ENCODE results near the gene CACNA1E. TPM values are rescaled to one million over a fixed set of nuclear protein-coding genes. Genes with fewer than 3 reads are reported as not detected.

The CACNA1E gene
- total RNA-seq, 6 donors from 2014 or later, result 0.17 to 1.4 (median 0.51) TPM

DNA sequence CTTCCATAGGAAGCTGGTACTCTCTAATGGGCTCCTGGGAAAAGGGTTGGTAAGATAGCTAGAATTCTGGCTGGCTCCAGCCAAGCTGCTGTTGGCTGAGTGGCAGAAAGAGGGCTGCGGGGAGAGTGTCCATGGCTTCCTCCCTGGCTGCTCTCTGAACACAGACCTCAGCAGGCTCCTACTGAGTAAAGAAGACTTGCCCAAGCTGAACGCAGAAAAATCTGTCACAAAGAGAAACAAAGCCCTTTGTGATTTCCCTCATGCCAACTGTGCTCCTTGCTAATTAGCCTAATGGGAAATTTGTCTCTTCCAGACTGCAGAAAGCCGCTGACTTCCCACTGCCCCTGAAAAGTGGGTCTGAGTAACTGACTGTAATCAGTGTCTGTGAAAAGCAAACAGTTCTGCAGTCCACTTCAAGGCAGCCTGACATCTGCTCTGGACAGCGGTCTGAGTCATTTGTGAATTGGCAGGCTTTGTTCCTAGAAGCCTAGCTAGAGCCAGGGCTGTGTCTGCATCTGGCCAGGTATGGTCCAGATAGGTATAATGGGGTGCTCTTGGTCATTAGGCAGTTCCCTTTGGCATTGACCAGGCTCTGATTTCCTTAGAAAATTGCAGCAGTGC, 295.4 kb downstream of the CACNA1E start:
- DNase-seq (no peak), ATAC-seq (ENCODE audit: low FRiP score in 2 of 2) (peak in 1 of 2 donors; percentile 15)
- Histone ChIP-seq H3K4me3 (no peak overlapping the region), H3K36me3 (no peaks in the 10 kb centered on the region), H3K27me3 (no peaks in the 10 kb centered on the region), H3K27ac (no peak overlapping the region), H3K9me3 (no peaks in the 10 kb centered on the region), H3K4me1 (no peaks in the 10 kb centered on the region)
- TF ChIP-seq POLR2A (IDR thresholded peaks at IDR 0.05) (no peak), POLR2AphosphoS5 (IDR thresholded peaks at IDR 0.05) (no peak), EP300 (IDR thresholded peaks at IDR 0.05) (no peak)
- TF ChIP-seq, protein P1, sequence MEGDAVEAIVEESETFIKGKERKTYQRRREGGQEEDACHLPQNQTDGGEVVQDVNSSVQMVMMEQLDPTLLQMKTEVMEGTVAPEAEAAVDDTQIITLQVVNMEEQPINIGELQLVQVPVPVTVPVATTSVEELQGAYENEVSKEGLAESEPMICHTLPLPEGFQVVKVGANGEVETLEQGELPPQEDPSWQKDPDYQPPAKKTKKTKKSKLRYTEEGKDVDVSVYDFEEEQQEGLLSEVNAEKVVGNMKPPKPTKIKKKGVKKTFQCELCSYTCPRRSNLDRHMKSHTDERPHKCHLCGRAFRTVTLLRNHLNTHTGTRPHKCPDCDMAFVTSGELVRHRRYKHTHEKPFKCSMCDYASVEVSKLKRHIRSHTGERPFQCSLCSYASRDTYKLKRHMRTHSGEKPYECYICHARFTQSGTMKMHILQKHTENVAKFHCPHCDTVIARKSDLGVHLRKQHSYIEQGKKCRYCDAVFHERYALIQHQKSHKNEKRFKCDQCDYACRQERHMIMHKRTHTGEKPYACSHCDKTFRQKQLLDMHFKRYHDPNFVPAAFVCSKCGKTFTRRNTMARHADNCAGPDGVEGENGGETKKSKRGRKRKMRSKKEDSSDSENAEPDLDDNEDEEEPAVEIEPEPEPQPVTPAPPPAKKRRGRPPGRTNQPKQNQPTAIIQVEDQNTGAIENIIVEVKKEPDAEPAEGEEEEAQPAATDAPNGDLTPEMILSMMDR (IDR thresholded peaks at IDR 0.05), result no peak
- 43 to 53% methylated on average over 4 of the region's 4 CpGs for WGBS, 2 donors

DNA sequence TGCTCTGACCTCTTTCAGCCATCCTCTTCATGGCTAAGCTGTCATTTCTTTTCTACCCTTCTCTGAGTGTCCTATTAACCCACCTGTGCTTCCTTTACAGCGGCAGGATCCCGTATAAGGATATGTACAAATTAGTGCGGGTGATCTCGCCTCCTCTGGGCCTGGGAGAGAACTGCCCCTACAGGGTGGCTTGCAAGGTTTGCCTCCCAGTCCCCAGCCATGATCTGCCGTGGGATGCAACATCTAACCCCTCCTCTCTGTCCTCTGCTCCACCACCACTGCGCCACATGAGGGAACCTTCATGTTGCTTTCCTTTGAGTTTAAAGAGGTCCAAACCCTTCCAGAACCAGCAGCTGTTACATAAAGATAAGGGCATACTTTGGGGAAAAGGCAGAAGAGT, 296.0 kb downstream of the CACNA1E start:
- no peak for ATAC-seq (ENCODE audit: low FRiP score in 2 of 2)
- Histone ChIP-seq H3K9me3 (no peaks in the 10 kb centered on the region), H3K4me1 (no peaks in the 10 kb centered on the region), H3K4me3 (no peak overlapping the region), H3K27me3 (no peaks in the 10 kb centered on the region), H3K27ac (no peak overlapping the region), H3K36me3 (no peaks in the 10 kb centered on the region)
- WGBS, 2 donors, result 81 to 88% methylated on average over 6 of the region's 6 CpGs
- no peak for TF ChIP-seq POLR2AphosphoS5 (IDR thresholded peaks at IDR 0.05)
- TF ChIP-seq POLR2A (IDR thresholded peaks at IDR 0.05), result no peak
- TF ChIP-seq, protein P1 (IDR thresholded peaks at IDR 0.05), result no peak
- TF ChIP-seq EP300 (IDR thresholded peaks at IDR 0.05), result no peak
- no peak for DNase-seq

DNA sequence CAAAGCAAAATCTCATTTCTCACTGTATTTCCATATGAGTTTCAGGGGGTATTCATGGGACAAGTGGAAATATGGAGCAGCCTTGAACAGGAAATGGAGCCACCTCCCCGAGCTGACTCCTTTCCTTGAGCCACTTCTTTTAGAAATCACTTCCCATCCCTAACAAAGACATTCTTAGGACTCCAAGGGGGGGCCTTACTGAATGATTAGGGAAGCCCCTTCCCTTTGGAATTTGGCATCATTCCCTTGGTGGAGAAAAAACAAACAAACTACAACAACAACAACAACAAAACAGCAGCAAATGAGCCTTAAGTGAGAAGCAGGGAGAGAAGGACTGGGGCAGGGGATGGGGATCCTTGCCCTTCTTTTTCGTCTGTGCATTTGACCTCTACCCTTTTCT, 299.9 kb downstream of the CACNA1E start:
- H3K27ac ChIP-seq, result no peak overlapping the region
- H3K4me3 ChIP-seq, result no peak overlapping the region
- no peaks in the 10 kb centered on the region for H3K4me1 ChIP-seq
- H3K27me3 ChIP-seq, result no peaks in the 10 kb centered on the region
- WGBS, 2 donors, result 37 to 55% methylated on average over 2 of the region's 2 CpGs
- TF ChIP-seq, protein P1 (IDR thresholded peaks at IDR 0.05), result no peak
- TF ChIP-seq POLR2AphosphoS5 (IDR thresholded peaks at IDR 0.05) (no peak), EP300 (IDR thresholded peaks at IDR 0.05) (no peak), POLR2A (IDR thresholded peaks at IDR 0.05) (no peak)
- no peaks in the 10 kb centered on the region for H3K36me3 ChIP-seq
- DNase-seq (no peak), ATAC-seq (ENCODE audit: low FRiP score in 2 of 2) (no peak)
- H3K9me3 ChIP-seq, result no peaks in the 10 kb centered on the region

DNA sequence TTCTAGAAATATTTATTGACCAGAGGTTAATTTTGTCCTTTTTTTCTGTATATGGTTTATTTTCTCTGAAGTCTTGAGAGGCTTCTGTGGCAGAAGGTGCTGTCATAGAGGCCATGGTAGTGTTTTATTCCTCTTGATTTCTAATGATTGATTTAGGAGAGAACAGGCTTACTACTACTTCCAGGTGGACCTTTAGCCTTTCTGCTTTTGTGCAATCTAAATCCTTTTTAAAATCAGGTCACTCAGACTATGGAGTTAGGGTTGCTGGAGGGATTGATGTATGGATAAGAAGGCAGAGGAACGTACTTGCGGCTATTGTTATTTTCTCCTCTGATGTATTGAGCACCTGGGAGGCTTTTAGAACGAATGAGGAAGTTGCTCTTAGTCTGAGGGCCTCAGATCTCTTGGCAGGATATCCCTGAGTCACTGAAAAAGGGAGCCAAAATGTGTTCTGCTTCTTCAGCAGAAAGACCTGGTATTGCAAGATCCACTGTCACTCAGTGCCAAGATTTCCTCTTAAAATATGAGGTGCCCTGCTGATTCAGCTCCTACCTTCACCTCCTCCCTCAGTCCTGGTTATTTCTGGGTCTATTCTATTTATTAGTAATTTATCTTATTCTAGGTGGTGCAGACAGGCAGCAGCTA, 300.8 kb downstream of the CACNA1E start:
- ATAC-seq (ENCODE audit: low FRiP score in 2 of 2) (no peak), DNase-seq (no peak)
- Histone ChIP-seq H3K27ac (no peak overlapping the region), H3K36me3 (no peaks in the 10 kb centered on the region), H3K4me3 (no peak overlapping the region), H3K9me3 (no peaks in the 10 kb centered on the region), H3K4me1 (no peaks in the 10 kb centered on the region), H3K27me3 (no peaks in the 10 kb centered on the region)
- TF ChIP-seq POLR2A (IDR thresholded peaks at IDR 0.05) (no peak), EP300 (IDR thresholded peaks at IDR 0.05) (no peak), POLR2AphosphoS5 (IDR thresholded peaks at IDR 0.05) (no peak)
- TF ChIP-seq, protein P1 (IDR thresholded peaks at IDR 0.05), result no peak
- 32% methylated on average over 3 of the region's 3 CpGs for WGBS, 2 donors

DNA sequence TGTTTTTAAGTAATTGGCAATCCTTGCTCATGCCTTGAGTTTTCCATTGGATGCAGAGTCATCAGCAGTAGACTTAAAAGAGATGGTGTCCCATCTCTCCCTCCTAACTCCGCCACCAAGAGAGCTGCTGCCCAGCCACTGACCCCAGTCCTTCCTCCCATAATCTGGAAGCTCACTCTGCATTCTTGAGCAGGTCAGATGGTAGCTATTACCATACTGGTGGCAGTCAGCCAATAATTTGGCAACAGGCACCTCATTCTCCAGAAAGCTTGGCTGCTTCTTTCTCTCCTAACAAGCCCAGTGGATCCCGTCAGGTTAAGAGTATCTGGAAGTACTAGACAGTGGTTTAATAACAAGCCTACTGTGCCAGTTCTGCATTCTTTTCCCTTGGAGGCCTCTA, 306.1 kb downstream of the CACNA1E start:
- H3K27me3 ChIP-seq, result no peaks in the 10 kb centered on the region
- H3K4me3 ChIP-seq, result no peak overlapping the region
- no peak overlapping the region for H3K27ac ChIP-seq
- H3K9me3 ChIP-seq, result no peaks in the 10 kb centered on the region
- TF ChIP-seq POLR2A (IDR thresholded peaks at IDR 0.05), result no peak
- TF ChIP-seq, protein P1 (IDR thresholded peaks at IDR 0.05), result no peak
- no peak for TF ChIP-seq POLR2AphosphoS5 (IDR thresholded peaks at IDR 0.05)
- no peak for TF ChIP-seq EP300 (IDR thresholded peaks at IDR 0.05)
- DNase-seq (no peak), ATAC-seq (ENCODE audit: low FRiP score in 2 of 2) (no peak)
- 62 to 63% methylated on average over 2 of the region's 2 CpGs for WGBS, 2 donors
- H3K4me1 ChIP-seq, result no peaks in the 10 kb centered on the region
- H3K36me3 ChIP-seq, result no peaks in the 10 kb centered on the region
